Fibroblast of lung (primary cell): Measurements from ENCODE around the gene ABCB9. TPM values are rescaled to one million over a fixed set of nuclear protein-coding genes. Genes with fewer than 3 reads are reported as not detected.
A peak's percentile ranks its signal among the peaks of the same experiment; 100 is the strongest.

ENCODE experiments used
- DNase-seq, 2 donors: peaks; one replicate each; pipeline versions ENCODE4 v3.0.0 to v3.0.0-alpha.2; 2010; ENCODE audit warnings: low read depth in 2 of 2
- H2AFZ ChIP-seq: 2 replicates; pipeline ENCODE4 v1.5.1; 2012; ENCODE audit warnings: low read length, control low read depth, inconsistent platforms
- H3K27ac ChIP-seq: 2 replicates; pipeline ENCODE4 v1.5.1; 2011; ENCODE audit warnings: low read length, control low read depth; ENCODE audit not compliant: insufficient read depth
- H3K27me3 ChIP-seq: 2 replicates; pipeline ENCODE4 v1.5.1; 2011; ENCODE audit warnings: mild to moderate bottlenecking, low read length; ENCODE audit not compliant: control insufficient read depth, insufficient read depth
- H3K36me3 ChIP-seq: 2 replicates; pipeline ENCODE4 v1.5.1; 2011; ENCODE audit warnings: low read length; ENCODE audit not compliant: control insufficient read depth, insufficient read depth
- H3K4me1 ChIP-seq: 2 replicates; pipeline ENCODE4 v1.5.1; 2011; ENCODE audit warnings: low read length; ENCODE audit not compliant: control insufficient read depth, insufficient read depth; ENCODE audit errors: extremely low read depth
- H3K4me2 ChIP-seq: 2 replicates; pipeline ENCODE4 v1.5.1; 2011; ENCODE audit warnings: low read length, control low read depth; ENCODE audit not compliant: insufficient read depth; ENCODE audit errors: extremely low read depth
- H3K4me3 ChIP-seq, 4 experiments: fragments of 200-600 bp in 1 of 4; sonication (generic) in 1 of 4; replicated peaks in 1 of 4; 2 replicates each; pipeline ENCODE4 v1.5.1; 2011 to 2016; ENCODE audit warnings: low read length in 4 of 4, low read depth in 3 of 4, mild to moderate bottlenecking in 3 of 4, control low read depth in 2 of 4, inconsistent platforms in 1 of 4, mixed read lengths in 1 of 4; ENCODE audit not compliant: insufficient read depth in 1 of 4; ENCODE audit errors: control extremely low read depth in 1 of 4
- H3K79me2 ChIP-seq: 2 replicates; pipeline ENCODE4 v1.5.1; 2012; ENCODE audit warnings: mild to moderate bottlenecking, low read length, inconsistent platforms; ENCODE audit not compliant: control insufficient read depth, insufficient read depth
- H3K9ac ChIP-seq: 2 replicates; pipeline ENCODE4 v1.5.1; 2011; ENCODE audit warnings: mild to moderate bottlenecking, low read length, control low read depth; ENCODE audit not compliant: insufficient read depth
- H3K9me3 ChIP-seq: 2 replicates; pipeline ENCODE4 v1.5.1; 2012; ENCODE audit warnings: low read depth, low read length; ENCODE audit not compliant: control insufficient read depth, insufficient read depth
- H4K20me1 ChIP-seq: 2 replicates; pipeline ENCODE4 v1.5.1; 2011; ENCODE audit warnings: low read length; ENCODE audit not compliant: control insufficient read depth, insufficient read depth; ENCODE audit errors: extremely low read depth
- CTCF ChIP-seq, 2 donors: IDR thresholded peaks in 1 of 2; conservative IDR thresholded peaks in 1 of 2; 1 replicate in 1 of 2; 2 replicates in 1 of 2; pipeline ENCODE4 v1.5.1; 2011 to 2012; ENCODE audit warnings: low read length in 2 of 2, control low read depth in 1 of 2, inconsistent platforms in 1 of 2, low read depth in 1 of 2, mild to moderate bottlenecking in 1 of 2
- EZH2 ChIP-seq: IDR thresholded peaks from 2 replicates; pipeline ENCODE4 v1.5.1; 2012; ENCODE audit warnings: low read length, control low read depth, mild to moderate bottlenecking; ENCODE audit errors: missing control alignments
- polyA plus RNA-seq, 2 donors: library from polyadenylated mRNA; depleted of rRNA in 1 of 2; stranded (reverse) in 1 of 2; unstranded in 1 of 2; fragments of >200 nt; gene quantifications; 2 replicates each; pipeline ENCODE4 v1.2.1, GENCODE V29; 2011 to 2012; ENCODE audit warnings: missing spikeins in 1 of 2
- total RNA-seq: library from RNA; depleted of rRNA; stranded (reverse); fragments of >200 nt; gene quantifications from 2 replicates; pipeline ENCODE4 v1.2.1, GENCODE V29; 2014

The ABCB9 gene
- total and polyA plus RNA-seq, 2 donors (not counting 1 experiment from before 2014, with no cell fraction given), result 3.8 to 6.3 TPM

- H4K20me1 ChIP-seq, result no peaks in the 10 kb centered on the region
- no peaks in the 10 kb centered on the region for H3K27me3 ChIP-seq
- no peak overlapping the region for H3K4me2 ChIP-seq
- no peak overlapping the region for H3K27ac ChIP-seq
- no peak for DNase-seq
- TF ChIP-seq EZH2, result no peak
- TF ChIP-seq CTCF (conservative IDR thresholded peaks at IDR 0.05 in 1 of 2, IDR thresholded peaks at IDR 0.05 in 1 of 2; ENCODE audit: low read depth in 1 of 2, low read length in 2 of 2), result no peak
- no peaks in the 10 kb centered on the region for H3K36me3 ChIP-seq
- H3K79me2 ChIP-seq, result no peaks in the 10 kb centered on the region
- no peaks in the 10 kb centered on the region for H3K9me3 ChIP-seq
- H3K4me3 ChIP-seq, result no peak overlapping the region
- H3K9ac ChIP-seq, result no peak overlapping the region
- no peaks in the 10 kb centered on the region for H3K4me1 ChIP-seq
- no peak overlapping the region for H2AFZ ChIP-seq
These were observed 37.7 kb downstream of the ABCB9 start for GRCh38 chr12:122928404-122929147.

GRCh38 chr12:122927756-122928403, 38.4 kb downstream of the ABCB9 start:
- no peak overlapping the region for H2AFZ ChIP-seq
- H3K9ac ChIP-seq, result no peak overlapping the region
- no peak overlapping the region for H3K27ac ChIP-seq
- H3K4me1 ChIP-seq, result no peaks in the 10 kb centered on the region
- no peaks in the 10 kb centered on the region for H4K20me1 ChIP-seq
- H3K9me3 ChIP-seq, result no peaks in the 10 kb centered on the region
- H3K4me2 ChIP-seq, result no peak overlapping the region
- DNase-seq, result no peak
- no peaks in the 10 kb centered on the region for H3K79me2 ChIP-seq
- no peaks in the 10 kb centered on the region for H3K36me3 ChIP-seq
- H3K27me3 ChIP-seq, result no peaks in the 10 kb centered on the region
- no peak overlapping the region for H3K4me3 ChIP-seq
- TF ChIP-seq EZH2 (no peak), CTCF (conservative IDR thresholded peaks at IDR 0.05 in 1 of 2, IDR thresholded peaks at IDR 0.05 in 1 of 2; ENCODE audit: low read depth in 1 of 2, low read length in 2 of 2) (no peak)

- H4K20me1 ChIP-seq, result no peaks in the 10 kb centered on the region
- no peaks in the 10 kb centered on the region for H3K9me3 ChIP-seq
- no peak overlapping the region for H3K9ac ChIP-seq
- no peak for TF ChIP-seq CTCF (conservative IDR thresholded peaks at IDR 0.05 in 1 of 2, IDR thresholded peaks at IDR 0.05 in 1 of 2; ENCODE audit: low read depth in 1 of 2, low read length in 2 of 2)
- TF ChIP-seq EZH2, result no peak
- peaks cover 2% of the 10 kb centered on the region for H3K4me1 ChIP-seq
- no peak overlapping the region for H3K4me3 ChIP-seq
- no peaks in the 10 kb centered on the region for H3K27me3 ChIP-seq
- no peaks in the 10 kb centered on the region for H3K79me2 ChIP-seq
- no peak overlapping the region for H3K27ac ChIP-seq
- no peaks in the 10 kb centered on the region for H3K36me3 ChIP-seq
- peak in 1 of 2 donors; percentile 32 for DNase-seq
- H2AFZ ChIP-seq, result no peak overlapping the region
- no peak overlapping the region for H3K4me2 ChIP-seq
These were observed 44.3 kb downstream of the ABCB9 start for GRCh38 chr12:122921917-122922316.
